ENCODE data around the gene IL3RA.
A peak's percentile ranks its signal among the peaks of the same experiment; 100 is the strongest.
"Not testable (repeated sequence)": the region's sequence is repeated elsewhere in the genome, so short reads cannot be mapped to it uniquely, and the experiment has no call there.

Gene IL3RA

DNA sequence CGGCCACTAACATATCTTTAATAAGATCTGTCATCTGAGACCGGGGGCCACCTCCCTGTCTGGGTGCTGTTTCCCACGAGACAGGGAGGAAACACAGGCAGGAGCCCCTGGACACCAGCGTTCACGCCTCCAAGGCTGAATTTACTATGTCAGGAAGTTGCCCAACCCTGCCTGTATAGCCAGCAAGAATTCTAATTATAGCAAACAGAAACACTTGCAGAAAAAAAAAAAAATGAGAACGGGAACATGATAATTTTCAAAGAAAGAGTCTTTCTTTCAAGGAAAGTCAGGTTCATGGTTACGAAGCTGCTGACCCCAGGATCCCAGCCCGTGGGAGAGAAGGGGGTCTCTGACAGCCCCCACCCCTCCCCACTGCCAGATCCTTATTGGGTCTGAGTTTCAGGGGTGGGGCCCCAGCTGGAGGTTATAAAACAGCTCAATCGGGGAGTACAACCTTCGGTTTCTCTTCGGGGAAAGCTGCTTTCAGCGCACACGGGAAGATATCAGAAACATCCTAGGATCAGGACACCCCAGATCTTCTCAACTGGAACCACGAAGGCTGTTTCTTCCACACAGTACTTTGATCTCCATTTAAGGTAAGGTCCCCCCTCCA lies at the start of gene IL3RA:
IL3RA (plus strand) TSS at position 455 of the 613 bp plus-strand sequence. CDS start 4,981 bp downstream, outside the sequence.
- FAIRE-seq (peak; percentile 57), DNase-seq (ENCODE audit: extremely low spot score, insufficient read length, low read depth) (no peak)

DNA sequence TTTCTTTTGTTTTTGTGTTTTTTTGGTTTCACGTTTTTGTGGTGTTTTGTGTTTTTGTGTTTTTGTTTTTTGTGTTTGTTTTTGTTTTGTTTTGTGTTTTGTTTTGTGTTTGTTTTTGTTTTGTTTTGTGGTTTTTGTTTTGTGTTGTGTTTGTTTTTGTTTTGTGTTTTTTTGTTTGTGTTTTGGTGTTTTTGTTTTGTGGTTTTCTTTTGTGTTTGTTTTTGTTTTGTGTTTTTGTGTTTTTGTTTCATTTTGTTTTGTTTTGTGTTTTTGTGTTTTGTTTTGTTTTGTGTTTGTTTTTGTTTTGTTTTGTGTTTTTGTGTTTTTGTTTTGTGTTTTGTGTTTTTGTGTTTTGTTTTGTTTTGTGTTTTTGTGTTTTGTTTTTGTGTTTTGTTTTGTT lies 47.0 kb upstream of the IL3RA start:
- no peak for FAIRE-seq
- no peak for DNase-seq (ENCODE audit: extremely low spot score, insufficient read length, low read depth)

DNA sequence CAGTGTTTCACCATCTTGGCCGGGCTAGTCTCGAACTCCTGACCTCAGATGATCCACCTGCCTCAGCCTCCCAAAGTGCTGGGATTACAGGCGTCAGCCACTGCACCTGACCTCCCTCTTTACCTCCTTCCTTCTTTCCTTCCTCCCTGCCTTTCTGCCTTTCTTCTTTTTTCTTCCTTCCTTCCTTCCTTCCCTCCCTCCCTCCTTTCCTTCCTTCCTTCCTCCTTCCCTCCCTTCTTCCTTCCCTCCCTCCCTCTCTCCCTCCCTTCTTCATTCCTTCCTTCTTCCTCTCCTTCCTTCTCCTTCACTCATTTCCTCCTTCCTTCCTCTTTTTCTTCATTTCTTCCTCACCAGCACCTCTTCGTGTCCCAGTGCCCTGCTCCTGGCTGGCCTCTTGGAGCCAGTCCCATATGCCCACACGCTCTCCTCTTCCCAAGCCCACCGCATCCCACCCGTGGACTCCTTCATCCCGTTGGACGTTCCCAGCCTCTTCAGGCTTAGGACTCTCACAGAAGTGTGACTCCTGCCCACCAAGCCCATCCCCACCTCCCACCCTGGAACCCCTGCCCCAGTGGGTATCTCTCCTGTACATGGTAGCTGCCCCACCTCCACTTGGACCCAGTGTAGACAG lies 45.4 kb upstream of the IL3RA start:
- DNase-seq (ENCODE audit: extremely low spot score, insufficient read length, low read depth) = no peak
- no peak for FAIRE-seq

- DNase-seq (ENCODE audit: extremely low spot score, insufficient read length, low read depth) (no peak), FAIRE-seq (no peak)
Measured at GRCh38 chrX:1292575-1293290, 43.9 kb upstream of the IL3RA start.

DNA sequence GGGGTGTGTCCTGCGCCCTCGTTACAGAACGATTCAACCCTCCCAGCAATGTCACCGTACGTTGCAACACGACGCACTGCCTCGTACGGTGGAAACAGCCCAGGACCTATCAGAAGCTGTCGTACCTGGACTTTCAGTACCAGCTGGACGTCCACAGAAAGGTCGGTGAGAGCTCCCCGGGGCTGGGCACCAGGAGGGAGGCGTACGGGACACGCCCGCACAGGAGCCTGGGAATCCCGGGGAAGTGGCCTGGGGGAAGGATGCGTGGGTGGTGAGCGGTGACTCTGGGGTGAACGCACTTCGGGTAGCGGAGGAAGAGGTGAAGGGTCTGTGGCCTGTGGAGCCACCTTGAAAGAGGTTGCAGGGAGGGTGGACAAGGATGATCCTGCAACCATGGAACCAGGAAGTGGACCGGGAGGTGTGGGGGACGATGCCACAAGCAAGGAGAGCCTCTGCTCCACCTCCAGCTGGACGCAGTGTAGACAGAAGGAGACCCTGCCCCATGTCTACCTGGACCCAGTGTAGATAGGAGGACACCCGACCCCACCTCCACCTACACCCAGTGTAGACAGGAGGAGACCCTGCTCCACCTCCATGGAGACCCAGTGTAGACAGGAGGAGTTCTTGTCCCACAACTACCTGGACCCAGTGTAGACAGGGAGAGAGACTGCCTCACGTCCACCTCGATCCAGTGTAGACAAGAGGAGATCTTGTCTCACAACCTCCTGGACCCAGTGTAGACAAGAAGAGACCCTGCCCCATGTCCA lies 42.1 kb upstream of the IL3RA start:
- no peak for FAIRE-seq

DNA sequence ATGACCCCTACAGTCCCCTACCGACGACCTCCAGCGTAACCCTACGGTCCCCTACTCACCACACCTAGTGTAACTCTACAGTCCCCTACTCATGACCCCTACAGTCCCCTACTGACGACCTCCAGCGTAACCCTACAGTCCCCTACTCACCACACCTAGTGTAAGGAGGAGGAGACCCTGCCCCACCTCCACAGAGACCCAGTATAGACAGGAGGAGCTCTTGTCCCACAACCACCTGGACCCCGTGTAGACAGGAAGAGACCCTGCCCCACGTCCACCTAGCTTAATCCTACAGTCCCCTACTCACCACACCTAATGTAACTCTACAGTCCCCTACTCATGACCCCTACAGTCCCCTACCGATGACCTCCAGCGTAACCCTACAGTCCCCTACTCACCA lies 41.0 kb upstream of the IL3RA start:
- no peak for FAIRE-seq

More for the DNA sequence above, 42.1 kb upstream of the IL3RA start:
- DNase-seq (ENCODE audit: extremely low spot score, insufficient read length, low read depth) = no peak

GRCh38 chrX:1297591-1297990 lies 39.0 kb upstream of the IL3RA start:
- DNase-seq (ENCODE audit: extremely low spot score, insufficient read length, low read depth); FAIRE-seq: not testable (repeated sequence)

More for the DNA sequence above, 41.0 kb upstream of the IL3RA start:
- DNase-seq (ENCODE audit: extremely low spot score, insufficient read length, low read depth) = no peak

DNA sequence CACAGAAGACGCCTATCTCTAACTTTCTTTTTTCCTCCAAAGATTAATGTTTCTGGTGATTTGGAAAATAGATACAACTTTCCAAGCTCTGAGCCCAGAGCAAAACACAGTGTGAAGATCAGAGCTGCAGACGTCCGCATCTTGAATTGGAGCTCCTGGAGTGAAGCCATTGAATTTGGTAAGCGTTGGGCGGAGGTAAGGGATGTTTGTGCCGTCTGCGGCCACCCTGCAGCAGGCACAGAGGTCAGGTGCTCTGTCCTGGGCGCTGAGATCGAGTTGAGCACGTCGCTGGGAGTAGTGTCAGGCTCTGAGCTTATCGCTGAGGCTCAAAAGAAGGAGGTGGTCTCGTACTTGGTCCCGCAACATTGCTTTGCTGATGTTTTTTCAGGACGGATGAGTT lies 36.1 kb upstream of the IL3RA start:
- FAIRE-seq (no peak), DNase-seq (ENCODE audit: extremely low spot score, insufficient read length, low read depth) (no peak)

- FAIRE-seq (no peak), DNase-seq (ENCODE audit: extremely low spot score, insufficient read length, low read depth) (no peak)
Measured at GRCh38 chrX:1305411-1305810, 31.2 kb upstream of the IL3RA start.

GRCh38 chrX:1306909-1307625 lies 29.5 kb upstream of the IL3RA start:
- DNase-seq (ENCODE audit: extremely low spot score, insufficient read length, low read depth) (no peak), FAIRE-seq (no peak)

DNA sequence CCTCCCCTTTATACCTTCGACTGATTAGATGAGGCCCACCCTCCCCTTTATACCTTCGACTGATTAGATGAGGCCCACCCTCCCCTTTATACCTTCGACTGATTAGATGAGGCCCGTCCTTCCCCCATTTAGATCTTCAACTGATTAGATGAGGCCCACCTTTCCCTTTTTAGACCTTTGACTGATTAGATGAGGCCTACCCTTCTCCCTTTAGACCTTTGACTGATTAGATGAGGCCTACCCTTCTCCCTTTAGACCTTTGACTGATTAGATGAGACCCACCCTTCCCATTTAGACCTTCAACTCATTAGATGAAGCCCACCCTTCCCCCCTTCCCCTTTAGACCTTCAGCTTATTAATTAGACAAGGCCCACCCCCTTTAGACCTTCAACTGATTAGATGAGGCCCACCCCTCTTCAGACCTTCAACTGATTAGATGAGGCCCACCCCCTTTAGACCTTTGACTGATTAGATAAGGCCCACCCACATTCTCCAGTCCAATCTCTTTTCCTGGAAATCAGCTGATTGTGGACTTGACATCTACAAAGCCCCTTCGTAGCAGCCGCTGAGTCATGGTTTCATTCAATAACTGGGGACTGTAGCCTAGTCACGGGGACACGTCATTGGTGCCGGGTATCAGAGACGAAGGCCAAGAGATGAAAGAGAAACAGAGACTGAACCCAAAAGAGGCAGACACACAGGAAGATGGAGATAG lies 28.8 kb upstream of the IL3RA start:
- DNase-seq (ENCODE audit: extremely low spot score, insufficient read length, low read depth) (no peak), FAIRE-seq (no peak)

DNA sequence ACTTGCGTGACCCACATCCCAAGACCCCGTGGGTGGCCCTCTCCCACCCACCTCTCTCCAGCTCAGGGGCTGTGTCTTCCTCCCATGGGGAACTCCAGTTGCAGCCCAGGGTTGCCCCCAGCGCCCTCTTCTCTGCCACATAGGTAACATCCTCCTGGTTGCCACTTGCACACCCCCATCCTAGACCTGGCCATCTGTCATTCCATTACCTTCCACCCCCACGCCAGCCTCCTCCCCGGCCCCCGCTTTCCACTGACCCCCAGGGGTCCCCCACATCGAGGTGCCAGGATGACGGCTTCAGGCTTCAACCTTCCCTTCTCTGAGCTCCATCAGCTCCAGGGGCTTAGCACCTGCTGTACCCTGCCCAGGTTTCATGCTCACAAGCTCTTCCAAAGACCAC lies 28.1 kb upstream of the IL3RA start:
- DNase-seq (ENCODE audit: extremely low spot score, insufficient read length, low read depth) (no peak), FAIRE-seq (no peak)

- FAIRE-seq; DNase-seq (ENCODE audit: extremely low spot score, insufficient read length, low read depth): not testable (repeated sequence)
Measured at GRCh38 chrX:1308917-1309316, 27.7 kb upstream of the IL3RA start.

GRCh38 chrX:1313788-1314187 lies 22.8 kb upstream of the IL3RA start:
- DNase-seq (ENCODE audit: extremely low spot score, insufficient read length, low read depth) (no peak), FAIRE-seq (no peak)

- no peak for FAIRE-seq
- no peak for DNase-seq (ENCODE audit: extremely low spot score, insufficient read length, low read depth)
Measured at GRCh38 chrX:1316527-1316926, 20.1 kb upstream of the IL3RA start.

DNA sequence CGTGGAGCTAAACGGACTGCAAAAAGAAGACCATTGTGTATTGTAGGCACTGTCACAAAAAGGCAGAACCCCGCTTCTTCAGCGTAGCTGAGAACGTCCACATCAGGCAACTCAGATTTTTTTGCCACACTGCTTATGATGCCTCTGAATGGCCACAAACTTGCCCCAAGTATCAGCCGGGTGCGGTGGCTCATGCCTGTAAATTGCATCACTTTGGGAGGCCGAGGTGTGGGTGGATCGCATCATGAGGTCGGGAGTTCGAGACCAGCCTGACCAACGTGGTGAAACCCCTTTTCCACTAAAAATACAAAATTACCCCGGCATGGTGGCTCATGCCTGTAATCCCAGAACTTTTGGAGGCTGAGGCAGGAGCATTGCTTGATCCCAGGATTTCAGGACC lies 14.9 kb upstream of the IL3RA start:
- FAIRE-seq (no peak), DNase-seq (ENCODE audit: extremely low spot score, insufficient read length, low read depth) (no peak)

- no peak for DNase-seq (ENCODE audit: extremely low spot score, insufficient read length, low read depth)
Measured at GRCh38 chrX:1322393-1322792, 14.2 kb upstream of the IL3RA start.

GRCh38 chrX:1323315-1323714 lies 13.3 kb upstream of the IL3RA start:
- peak; percentile 57 for DNase-seq (ENCODE audit: extremely low spot score, insufficient read length, low read depth)
- FAIRE-seq = peak; percentile 93

More at GRCh38 chrX:1322393-1322792, 14.2 kb upstream of the IL3RA start:
- no peak for FAIRE-seq

DNA sequence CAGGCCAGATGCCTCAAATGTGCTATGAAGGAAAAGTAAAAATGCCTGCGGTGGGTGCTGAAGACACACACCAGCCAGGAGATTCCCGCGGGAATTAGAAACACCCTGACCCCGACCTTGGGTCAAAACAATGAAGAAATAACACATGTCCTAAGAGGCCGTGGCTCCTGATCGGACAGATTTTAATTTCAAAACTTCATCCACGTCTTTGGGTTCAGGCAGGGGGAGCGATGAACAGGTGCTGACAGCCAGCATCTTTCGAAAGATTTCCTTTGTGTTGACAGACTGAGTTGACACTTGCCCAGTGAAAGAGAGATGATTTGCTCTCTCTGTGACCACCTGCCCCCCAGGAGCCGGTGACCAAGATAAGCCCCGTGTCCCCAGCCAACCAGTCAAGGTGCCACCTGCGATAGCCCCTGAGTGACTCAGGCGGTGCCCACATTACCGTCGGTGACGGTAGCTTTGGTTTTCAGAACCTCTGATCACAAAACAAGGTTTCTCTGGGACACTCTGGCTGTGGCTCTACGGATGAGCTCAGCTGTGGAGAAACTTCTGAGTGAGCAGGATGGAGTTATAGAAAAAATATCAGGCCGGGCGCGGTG lies 11.0 kb upstream of the IL3RA start:
- peak; percentile 21 for FAIRE-seq
- DNase-seq (ENCODE audit: extremely low spot score, insufficient read length, low read depth) = no peak
